GM18517 (cell line): ENCODE data around the gene ILDR2.
"Not testable (repeated sequence)": the region's sequence is repeated elsewhere in the genome, so short reads cannot be mapped to it uniquely, and the experiment has no call there.

Experiments
- ATAC-seq: cut with Tn5 transposase; IDR thresholded peaks from one replicate; pipeline ENCODE4 v1.9.1; 2021; ENCODE audit warnings: mild to moderate bottlenecking, moderate library complexity; ENCODE audit not compliant: unreplicated experiment

Gene ILDR2

GRCh38 chr1:166889776-166890175 is 85.6 kb downstream of the ILDR2 start:
- ATAC-seq = no peak

DNA sequence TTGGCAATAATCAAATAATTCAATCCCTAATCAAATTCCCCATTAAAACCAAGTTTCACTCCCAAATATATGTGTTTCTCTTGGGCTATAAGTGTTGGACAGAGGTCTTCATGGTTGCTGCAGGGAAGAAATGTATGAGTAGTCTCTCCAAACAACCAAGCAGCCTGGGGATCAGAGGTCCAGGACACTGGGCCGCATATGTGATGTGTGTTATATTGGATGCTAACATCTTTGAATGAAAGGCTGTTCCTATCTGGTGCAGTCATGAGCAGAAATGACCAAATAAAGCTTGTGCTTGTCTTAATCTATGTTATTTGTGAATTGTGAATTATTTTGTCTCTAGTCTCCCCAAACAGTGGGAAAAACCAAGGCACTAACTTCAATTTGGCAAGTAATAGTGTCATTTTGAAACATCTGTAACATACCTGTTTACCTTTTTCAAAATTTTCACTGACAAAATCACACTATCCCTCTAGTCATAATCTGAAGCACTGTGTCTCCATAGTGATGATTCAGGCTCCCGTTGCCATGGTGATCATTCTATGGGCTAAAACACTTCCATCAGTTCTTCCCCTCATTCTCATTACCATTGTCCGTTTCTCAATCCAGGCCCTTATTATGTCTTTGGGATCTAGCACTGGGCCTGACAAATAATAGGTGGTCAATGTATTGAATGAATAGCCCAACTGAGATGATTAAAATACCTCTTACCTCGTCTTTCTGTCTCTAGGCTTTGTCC is 86.8 kb downstream of the ILDR2 start:
- no peak for ATAC-seq

DNA sequence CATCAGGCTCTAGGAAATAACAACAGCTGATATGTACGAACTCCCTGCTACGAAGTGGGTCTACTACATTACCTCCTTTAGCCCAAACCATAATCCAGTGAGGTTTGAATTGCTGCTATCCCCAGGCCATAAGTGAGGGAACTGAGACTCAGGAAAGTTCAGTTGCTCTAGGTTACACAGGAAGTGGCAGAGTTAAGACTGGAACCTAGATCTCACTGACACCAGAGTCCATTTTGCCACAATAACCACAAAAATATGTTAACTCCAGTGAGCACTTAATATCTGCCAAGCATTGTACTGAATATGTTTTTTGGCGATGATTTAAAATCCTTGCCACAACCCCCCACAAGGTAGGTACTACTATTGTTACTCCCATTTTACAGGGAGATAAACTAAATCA is 90.4 kb downstream of the ILDR2 start:
- ATAC-seq = no peak

DNA sequence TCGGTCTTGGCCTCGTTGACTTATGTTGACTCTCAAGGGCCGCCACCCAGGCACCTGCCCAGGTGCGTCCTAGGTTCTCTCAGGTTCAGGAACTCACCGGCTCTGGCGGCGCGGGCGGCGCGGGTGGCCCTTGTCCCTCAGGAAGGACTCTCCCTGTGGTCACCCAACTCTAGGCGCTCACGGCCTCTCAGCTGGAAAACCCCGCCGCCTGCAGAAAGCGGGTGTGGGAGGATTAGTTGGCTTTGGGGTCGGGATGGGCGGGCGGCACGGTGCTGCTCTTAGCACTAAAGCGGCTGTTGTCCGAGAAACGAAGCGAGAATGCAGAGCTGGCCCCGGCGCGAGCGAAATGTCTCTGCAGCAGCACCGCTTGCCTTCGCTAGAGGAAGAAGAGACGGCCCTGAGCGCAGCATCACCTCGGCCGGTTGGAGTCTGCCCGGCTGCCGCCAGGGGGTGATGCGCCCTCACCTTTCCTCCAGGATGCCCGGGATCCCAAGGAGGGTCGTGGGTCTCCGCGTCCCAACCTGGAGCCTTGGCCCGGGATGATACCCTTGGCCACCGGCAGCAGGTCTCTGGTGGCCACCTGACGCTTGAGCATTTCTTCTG is 91.2 kb downstream of the ILDR2 start:
- ATAC-seq = no peak

DNA sequence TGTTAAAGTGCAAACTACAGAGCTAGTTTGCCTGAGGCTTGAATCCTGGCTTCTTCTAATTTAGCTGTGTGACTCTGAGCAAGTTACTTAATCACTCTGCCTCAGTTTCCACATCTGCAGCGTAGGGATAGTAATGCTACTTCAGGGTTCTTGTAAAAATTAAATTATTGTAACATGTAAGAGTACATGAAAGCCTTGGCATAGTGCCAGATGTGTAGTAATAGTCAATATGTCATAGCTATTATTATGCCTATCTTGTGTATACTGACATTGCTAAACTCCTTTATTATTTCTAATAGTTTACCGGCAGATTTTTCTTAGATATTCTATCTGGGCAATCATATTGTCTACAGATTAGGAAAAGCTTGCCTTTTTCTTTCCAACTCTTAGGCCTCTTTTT is 92.4 kb downstream of the ILDR2 start:
- no peak for ATAC-seq

DNA sequence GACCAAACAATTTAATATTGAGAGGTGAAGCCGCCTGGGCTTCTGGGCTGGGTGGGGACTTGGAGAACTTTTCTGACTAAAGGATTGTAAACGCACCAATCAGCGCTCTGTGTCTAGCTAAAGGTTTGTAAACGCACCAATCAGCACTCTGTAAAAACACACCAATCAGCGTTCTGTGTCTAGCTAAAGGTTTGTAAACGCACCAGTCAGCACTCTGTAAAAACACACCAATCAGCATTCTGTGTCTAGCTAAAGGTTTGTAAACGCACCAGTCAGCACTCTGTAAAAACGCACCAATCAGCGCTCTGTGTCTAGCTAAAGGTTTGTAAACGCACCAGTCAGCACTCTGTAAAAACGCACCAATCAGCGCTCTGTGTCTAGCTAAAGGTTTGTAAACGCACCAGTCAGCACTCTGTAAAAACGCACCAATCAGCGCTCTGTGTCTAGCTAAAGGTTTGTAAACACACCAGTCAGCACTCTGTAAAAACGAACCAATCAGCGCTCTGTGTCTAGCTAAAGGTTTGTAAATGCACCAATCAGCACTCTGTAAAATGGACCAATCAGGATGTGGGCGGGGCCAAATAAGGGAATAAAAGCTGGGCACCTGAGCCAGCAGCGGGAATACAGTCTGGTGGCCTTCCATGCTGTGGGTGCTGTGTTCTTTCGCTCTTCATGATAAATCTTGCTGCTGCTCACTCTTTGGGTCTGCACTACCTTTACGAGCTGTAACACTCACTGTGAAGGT is 97.0 kb downstream of the ILDR2 start:
- not testable (repeated sequence) for ATAC-seq

DNA sequence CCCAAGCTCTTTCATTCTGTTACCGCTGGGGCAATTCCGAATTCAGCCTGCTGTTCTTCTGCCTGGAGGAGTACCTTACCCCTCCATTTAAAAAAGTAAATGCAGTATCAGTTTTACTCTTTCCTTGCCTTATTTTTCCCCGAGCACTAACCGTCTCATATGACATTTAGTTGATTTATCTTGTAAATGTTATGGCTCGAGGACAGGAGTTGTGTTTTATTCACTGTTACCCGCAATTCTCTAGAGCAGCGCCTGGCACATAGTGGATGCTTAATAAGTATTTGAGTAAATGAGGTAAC is 98.9 kb downstream of the ILDR2 start:
- ATAC-seq = peak; percentile 7

- peak; percentile 91 for ATAC-seq
These were observed 99.4 kb downstream of the ILDR2 start, which contains the start of gene TADA1 for GRCh38 chr1:166875734-166876539. Gene TADA1, minus strand, starts transcription at chr1:166876264. Its CDS starts 31 bp downstream, at chr1:166876233.

GRCh38 chr1:166875302-166875733 is 100.0 kb downstream of the ILDR2 start:
- no peak for ATAC-seq

DNA sequence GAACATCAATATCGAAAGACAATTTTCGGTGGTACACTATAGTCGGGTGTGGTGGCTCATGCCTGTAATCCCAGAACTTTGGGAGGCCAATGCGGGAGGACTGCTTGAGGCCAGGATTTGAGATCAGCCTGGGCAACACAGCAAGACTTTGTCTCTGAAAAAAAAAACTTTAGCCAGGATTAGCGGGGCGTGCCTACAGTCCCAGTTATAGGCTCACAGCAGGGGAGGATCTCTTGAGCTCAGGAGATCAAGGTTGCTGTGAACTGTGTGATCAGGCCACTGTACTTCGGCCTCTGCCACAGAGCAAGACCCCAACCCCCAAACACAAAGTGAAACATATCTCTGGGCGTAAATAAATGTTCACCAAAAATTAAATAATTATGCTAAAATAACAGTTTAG is 100.9 kb downstream of the ILDR2 start:
- no peak for ATAC-seq

- no peak for ATAC-seq
These were observed 104.8 kb downstream of the ILDR2 start for GRCh38 chr1:166870584-166870983.

- no peak for ATAC-seq
These were observed 105.8 kb downstream of the ILDR2 start for GRCh38 chr1:166869318-166870099.

- ATAC-seq = no peak
These were observed 106.7 kb downstream of the ILDR2 start for GRCh38 chr1:166868639-166869038.

DNA sequence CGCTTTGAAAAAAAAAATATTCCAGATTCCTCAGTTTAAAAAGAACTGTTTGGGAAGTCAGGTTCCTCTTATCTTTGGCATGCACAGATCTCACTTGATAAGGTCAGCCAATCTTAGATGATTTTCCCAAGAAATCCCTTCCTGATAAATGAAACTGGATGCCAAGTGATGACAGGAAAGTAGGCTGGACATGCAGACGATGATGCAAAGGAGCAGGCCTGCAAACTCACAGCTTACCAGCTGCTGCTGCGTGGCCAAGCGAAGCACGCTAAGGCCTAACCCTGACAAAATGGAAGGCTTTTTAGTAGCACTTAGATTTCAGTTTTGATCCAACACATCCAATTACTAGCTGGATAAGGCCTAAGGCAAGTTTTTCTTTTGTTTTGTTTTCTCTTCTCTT is 109.4 kb downstream of the ILDR2 start:
- ATAC-seq = no peak

DNA sequence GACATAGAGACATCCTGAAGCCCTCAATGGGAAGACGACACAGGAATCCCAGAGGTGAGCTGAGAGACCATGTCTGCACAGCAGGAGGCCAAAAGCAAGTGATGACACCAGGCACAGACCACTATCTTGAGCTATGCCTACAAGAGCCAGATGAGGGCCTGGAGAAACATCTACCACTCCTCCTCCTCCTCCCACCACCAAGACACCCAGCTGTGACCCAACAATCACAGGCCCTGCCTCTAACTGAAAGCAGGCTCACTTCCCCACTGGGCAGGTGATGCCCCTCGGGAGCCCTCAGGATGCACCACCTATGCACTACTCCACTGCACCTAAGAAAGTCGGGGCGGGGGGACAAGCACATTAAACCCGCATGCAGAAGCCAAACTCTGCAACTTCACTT is 115.7 kb downstream of the ILDR2 start:
- ATAC-seq = no peak

DNA sequence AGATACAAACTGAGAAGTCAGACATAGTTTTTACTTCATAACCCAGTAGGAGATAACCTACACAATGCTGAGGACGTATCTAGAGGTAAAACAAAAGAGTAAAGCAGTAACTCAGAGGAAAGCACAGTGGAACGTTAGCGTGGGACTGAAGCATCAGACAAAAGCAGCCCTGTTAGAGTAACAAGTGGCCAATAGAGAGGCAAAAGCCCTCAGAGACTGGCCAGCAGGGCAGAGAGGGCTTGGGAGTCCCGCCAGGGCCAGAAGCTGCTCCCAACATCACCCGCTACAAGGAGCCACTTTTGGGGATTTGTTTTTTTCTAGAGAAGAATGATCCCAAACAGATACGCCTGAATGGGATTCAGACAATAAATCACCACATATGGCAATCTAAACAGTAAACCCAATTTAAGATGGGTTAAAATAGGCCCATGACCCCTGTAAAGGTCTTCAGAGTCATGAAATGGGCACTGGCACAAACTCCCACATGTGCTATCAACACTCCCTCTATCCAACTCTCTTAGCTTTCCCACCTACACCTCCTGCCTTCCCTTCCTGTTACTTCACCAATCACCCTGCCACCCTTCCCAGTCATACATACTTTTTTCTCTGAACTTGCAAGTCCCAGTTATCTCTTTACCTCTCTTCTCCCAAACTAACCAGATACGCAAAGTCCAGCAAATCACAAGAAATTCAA is 116.5 kb downstream of the ILDR2 start:
- ATAC-seq = no peak
